KMS-11 (cell line): Measurements from ENCODE around the gene IFNAR2.

ENCODE experiments used
- H2AFZ ChIP-seq: fragments of 200-600 bp; sonication (generic); 2 replicates; pipeline ENCODE4 v1.6.1; 2016; ENCODE audit warnings: antibody characterized with exemption, mixed run types, low read depth
- H3K27ac ChIP-seq: fragments of 200-600 bp; sonication (generic); 2 replicates; pipeline ENCODE4 v1.6.1; 2016; ENCODE audit warnings: mild to moderate bottlenecking, mixed run types
- H3K27me3 ChIP-seq: fragments of 200-600 bp; sonication (generic); 2 replicates; pipeline ENCODE4 v1.6.1; 2017; ENCODE audit warnings: mild to moderate bottlenecking, low read depth, mixed run types, moderate library complexity; ENCODE audit not compliant: insufficient read depth
- H3K36me3 ChIP-seq: fragments of 200-600 bp; sonication (generic); 2 replicates; pipeline ENCODE4 v1.6.1; 2017; ENCODE audit warnings: mild to moderate bottlenecking, mixed run types; ENCODE audit not compliant: insufficient read depth
- H3K4me1 ChIP-seq: fragments of 200-600 bp; sonication (generic); 2 replicates; pipeline ENCODE4 v1.6.1; 2016; ENCODE audit warnings: mild to moderate bottlenecking, low read depth, mixed run types; ENCODE audit not compliant: poor library complexity, severe bottlenecking
- H3K4me2 ChIP-seq: fragments of 200-600 bp; sonication (generic); 2 replicates; pipeline ENCODE4 v1.7.0; 2016; ENCODE audit warnings: mild to moderate bottlenecking, mixed run types
- H3K4me3 ChIP-seq: fragments of 200-600 bp; sonication (generic); IDR thresholded peaks from 2 replicates; pipeline ENCODE4 v1.6.1; 2017; ENCODE audit warnings: low read depth, low read length, mixed read lengths; ENCODE audit not compliant: insufficient read depth
- H3K79me2 ChIP-seq: fragments of 200-600 bp; sonication (generic); 2 replicates; pipeline ENCODE4 v1.6.1; 2016; ENCODE audit warnings: low read depth, mixed run types; ENCODE audit not compliant: insufficient read depth
- H3K9ac ChIP-seq: fragments of 200-600 bp; sonication (generic); 2 replicates; pipeline ENCODE4 v1.6.1; 2016; ENCODE audit warnings: mild to moderate bottlenecking, mixed run types
- H4K20me1 ChIP-seq: fragments of 200-600 bp; sonication (generic); 2 replicates; pipeline ENCODE4 v1.6.1; 2016; ENCODE audit warnings: mild to moderate bottlenecking, mixed run types; ENCODE audit not compliant: insufficient read depth
- TF ChIP-seq, protein P1 (sequence below): fragments of 200-600 bp; sonication (generic); conservative IDR thresholded peaks from 2 replicates; pipeline ENCODE4 v1.6.1; 2017; ENCODE audit warnings: low read depth, mild to moderate bottlenecking, antibody characterized with exemption, low read length, moderate library complexity, mixed read lengths

IFNAR2 gene

GRCh38 chr21:33199100-33199464 is 30.7 kb upstream of the IFNAR2 start:
- Histone ChIP-seq H3K9ac (no peak overlapping the region), H3K4me3 (no peak overlapping the region), H3K79me2 (no peaks in the 10 kb centered on the region), H3K4me1 (peaks cover 26% of the 10 kb centered on the region), H3K27ac (no peak overlapping the region), H3K36me3 (no peaks in the 10 kb centered on the region), H3K27me3 (no peaks in the 10 kb centered on the region), H3K4me2 (no peak overlapping the region), H2AFZ (no peak overlapping the region), H4K20me1 (no peaks in the 10 kb centered on the region)
- TF ChIP-seq, protein P1, sequence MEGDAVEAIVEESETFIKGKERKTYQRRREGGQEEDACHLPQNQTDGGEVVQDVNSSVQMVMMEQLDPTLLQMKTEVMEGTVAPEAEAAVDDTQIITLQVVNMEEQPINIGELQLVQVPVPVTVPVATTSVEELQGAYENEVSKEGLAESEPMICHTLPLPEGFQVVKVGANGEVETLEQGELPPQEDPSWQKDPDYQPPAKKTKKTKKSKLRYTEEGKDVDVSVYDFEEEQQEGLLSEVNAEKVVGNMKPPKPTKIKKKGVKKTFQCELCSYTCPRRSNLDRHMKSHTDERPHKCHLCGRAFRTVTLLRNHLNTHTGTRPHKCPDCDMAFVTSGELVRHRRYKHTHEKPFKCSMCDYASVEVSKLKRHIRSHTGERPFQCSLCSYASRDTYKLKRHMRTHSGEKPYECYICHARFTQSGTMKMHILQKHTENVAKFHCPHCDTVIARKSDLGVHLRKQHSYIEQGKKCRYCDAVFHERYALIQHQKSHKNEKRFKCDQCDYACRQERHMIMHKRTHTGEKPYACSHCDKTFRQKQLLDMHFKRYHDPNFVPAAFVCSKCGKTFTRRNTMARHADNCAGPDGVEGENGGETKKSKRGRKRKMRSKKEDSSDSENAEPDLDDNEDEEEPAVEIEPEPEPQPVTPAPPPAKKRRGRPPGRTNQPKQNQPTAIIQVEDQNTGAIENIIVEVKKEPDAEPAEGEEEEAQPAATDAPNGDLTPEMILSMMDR, result no peak

- H3K4me2 ChIP-seq, result peak overlapping the region; percentile 25
- H2AFZ ChIP-seq, result no peak overlapping the region
- no peak overlapping the region for H3K27ac ChIP-seq
- no peak overlapping the region for H3K9ac ChIP-seq
- H3K27me3 ChIP-seq, result no peaks in the 10 kb centered on the region
- H3K4me3 ChIP-seq, result no peak overlapping the region
- TF ChIP-seq, protein P1, result peak; percentile 87
- no peaks in the 10 kb centered on the region for H3K79me2 ChIP-seq
- no peaks in the 10 kb centered on the region for H3K36me3 ChIP-seq
- H4K20me1 ChIP-seq, result no peaks in the 10 kb centered on the region
- peaks cover 30% of the 10 kb centered on the region for H3K4me1 ChIP-seq
Observed at GRCh38 chr21:33199516-33200217, 30.1 kb upstream of the IFNAR2 start.

- Histone ChIP-seq H3K27me3 (no peaks in the 10 kb centered on the region), H3K9ac (no peak overlapping the region), H3K4me1 (peaks cover 25% of the 10 kb centered on the region), H3K4me2 (no peak overlapping the region), H4K20me1 (no peaks in the 10 kb centered on the region), H3K79me2 (no peaks in the 10 kb centered on the region), H3K27ac (no peak overlapping the region), H3K4me3 (no peak overlapping the region), H3K36me3 (no peaks in the 10 kb centered on the region), H2AFZ (no peak overlapping the region)
- TF ChIP-seq, protein P1, result no peak
Observed at GRCh38 chr21:33201956-33202355, 27.8 kb upstream of the IFNAR2 start.

DNA sequence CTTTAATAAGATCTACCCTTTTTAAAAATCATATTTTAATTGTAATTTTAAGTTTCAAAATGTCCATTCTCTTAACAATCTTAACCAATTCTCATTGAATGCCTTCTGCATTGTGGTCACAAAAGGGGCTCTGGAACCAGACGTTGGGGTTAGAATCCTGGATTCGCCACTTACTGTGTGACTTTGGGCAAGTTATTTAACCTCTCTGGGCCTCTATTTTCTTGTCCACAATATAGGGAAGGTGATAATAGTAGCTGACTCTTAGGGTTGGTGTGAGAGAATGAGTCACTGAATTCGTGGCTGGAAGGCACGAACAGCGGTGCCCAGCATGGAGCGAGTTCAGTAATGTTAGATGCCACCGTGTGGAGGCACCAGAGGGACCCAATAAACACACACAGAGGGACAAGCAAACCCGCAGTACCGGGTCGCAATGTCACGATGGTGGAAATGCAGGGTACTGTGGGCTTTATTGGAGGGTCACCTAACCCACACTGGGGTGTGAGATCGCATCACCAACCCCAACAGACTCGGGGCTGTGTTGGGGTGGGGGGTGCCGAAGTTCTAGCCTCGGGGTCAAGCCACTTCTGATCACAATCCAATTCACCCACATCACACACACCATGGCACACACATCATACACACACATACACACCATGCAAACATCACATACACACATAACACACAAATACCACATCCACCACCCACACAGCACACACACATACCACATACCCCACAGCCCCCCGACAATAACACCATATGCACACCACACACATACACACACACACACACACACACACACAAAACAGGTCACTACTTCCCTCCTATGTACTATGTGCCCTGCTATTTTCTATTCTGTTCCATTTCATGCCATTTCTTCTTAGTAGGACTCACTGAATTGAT is 27.0 kb upstream of the IFNAR2 start:
- Histone ChIP-seq H4K20me1 (no peaks in the 10 kb centered on the region), H3K4me1 (peaks cover 22% of the 10 kb centered on the region), H3K27me3 (no peaks in the 10 kb centered on the region), H3K9ac (no peak overlapping the region), H3K79me2 (no peaks in the 10 kb centered on the region), H2AFZ (no peak overlapping the region), H3K27ac (no peak overlapping the region), H3K4me2 (no peak overlapping the region), H3K4me3 (no peak overlapping the region), H3K36me3 (no peaks in the 10 kb centered on the region)
- TF ChIP-seq, protein P1, result no peak
